ENCODE results near the gene CORIN.

Gene CORIN

GRCh38 chr4:47668810-47669408 is 169.0 kb downstream of the CORIN start:
- DNase-seq = peak; percentile 55
- in situ Hi-C loops (cut with MboI; ENCODE audit: low pct_unique_long_range_greater_than_20kb, low sequenced_read_pairs) = no loop called here

GRCh38 chr4:47668256-47668655 is 169.6 kb downstream of the CORIN start:
- DNase-seq = no peak
- in situ Hi-C loops (cut with MboI; ENCODE audit: low pct_unique_long_range_greater_than_20kb, low sequenced_read_pairs) = no loop called here

GRCh38 chr4:47667552-47667951 is 170.3 kb downstream of the CORIN start:
- in situ Hi-C loops (cut with MboI; ENCODE audit: low pct_unique_long_range_greater_than_20kb, low sequenced_read_pairs) = no loop called here
- no peak for DNase-seq

- in situ Hi-C loops (cut with MboI; ENCODE audit: low pct_unique_long_range_greater_than_20kb, low sequenced_read_pairs) = no loop called here
Observed at GRCh38 chr4:47664051-47664826, 173.6 kb downstream of the CORIN start.

GRCh38 chr4:47662975-47663374 is 174.9 kb downstream of the CORIN start:
- DNase-seq = peak; percentile 31
- in situ Hi-C loops (cut with MboI; ENCODE audit: low pct_unique_long_range_greater_than_20kb, low sequenced_read_pairs) = no loop called here

More at GRCh38 chr4:47664051-47664826, 173.6 kb downstream of the CORIN start:
- DNase-seq = no peak

- in situ Hi-C loops (cut with MboI; ENCODE audit: low pct_unique_long_range_greater_than_20kb, low sequenced_read_pairs) = no loop called here
- no peak for DNase-seq
Observed at GRCh38 chr4:47661741-47662140, 176.1 kb downstream of the CORIN start.

- DNase-seq = no peak
- in situ Hi-C loops (cut with MboI; ENCODE audit: low pct_unique_long_range_greater_than_20kb, low sequenced_read_pairs) = no loop called here
Observed at GRCh38 chr4:47659342-47659741, 178.5 kb downstream of the CORIN start.

- no peak for DNase-seq
- in situ Hi-C loops (cut with MboI; ENCODE audit: low pct_unique_long_range_greater_than_20kb, low sequenced_read_pairs) = no loop called here
Observed at GRCh38 chr4:47654972-47655693, 182.7 kb downstream of the CORIN start.

GRCh38 chr4:47652092-47652491 is 185.8 kb downstream of the CORIN start:
- no peak for DNase-seq
- in situ Hi-C loops (cut with MboI; ENCODE audit: low pct_unique_long_range_greater_than_20kb, low sequenced_read_pairs) = no loop called here

- in situ Hi-C loops (cut with MboI; ENCODE audit: low pct_unique_long_range_greater_than_20kb, low sequenced_read_pairs) = no loop called here
- peak; percentile 13 for DNase-seq
Observed at GRCh38 chr4:47651231-47651630, 186.6 kb downstream of the CORIN start.

GRCh38 chr4:47650584-47651130 is 187.2 kb downstream of the CORIN start:
- in situ Hi-C loops (cut with MboI; ENCODE audit: low pct_unique_long_range_greater_than_20kb, low sequenced_read_pairs) = no loop called here
- no peak for DNase-seq

GRCh38 chr4:47647544-47647943 is 190.3 kb downstream of the CORIN start:
- no peak for DNase-seq
- in situ Hi-C loops (cut with MboI; ENCODE audit: low pct_unique_long_range_greater_than_20kb, low sequenced_read_pairs) = no loop called here

- DNase-seq = no peak
Observed at GRCh38 chr4:47647029-47647428, 190.8 kb downstream of the CORIN start.

GRCh38 chr4:47646372-47646771 is 191.5 kb downstream of the CORIN start:
- in situ Hi-C loops (cut with MboI; ENCODE audit: low pct_unique_long_range_greater_than_20kb, low sequenced_read_pairs) = no loop called here
- DNase-seq = no peak

More at GRCh38 chr4:47647029-47647428, 190.8 kb downstream of the CORIN start:
- in situ Hi-C loops (cut with MboI; ENCODE audit: low pct_unique_long_range_greater_than_20kb, low sequenced_read_pairs) = no loop called here

- in situ Hi-C loops (cut with MboI; ENCODE audit: low pct_unique_long_range_greater_than_20kb, low sequenced_read_pairs) = no loop called here
- no peak for DNase-seq
Observed at GRCh38 chr4:47643845-47644244, 194.0 kb downstream of the CORIN start.

- in situ Hi-C loops (cut with MboI; ENCODE audit: low pct_unique_long_range_greater_than_20kb, low sequenced_read_pairs) = no loop called here
Observed at GRCh38 chr4:47642985-47643760, 194.7 kb downstream of the CORIN start.

GRCh38 chr4:47642191-47642830 is 195.6 kb downstream of the CORIN start:
- in situ Hi-C loops (cut with MboI; ENCODE audit: low pct_unique_long_range_greater_than_20kb, low sequenced_read_pairs) = no loop called here
- DNase-seq = no peak

More at GRCh38 chr4:47642985-47643760, 194.7 kb downstream of the CORIN start:
- DNase-seq = peak; percentile 6

- DNase-seq = no peak
- in situ Hi-C loops (cut with MboI; ENCODE audit: low pct_unique_long_range_greater_than_20kb, low sequenced_read_pairs) = no loop called here
Observed at GRCh38 chr4:47641755-47642154, 196.1 kb downstream of the CORIN start.

- in situ Hi-C loops (cut with MboI; ENCODE audit: low pct_unique_long_range_greater_than_20kb, low sequenced_read_pairs) = no loop called here
- no peak for DNase-seq
Observed at GRCh38 chr4:47640911-47641310, 197.0 kb downstream of the CORIN start.

Data from KBM-7 (cell line).